ENCODE data around the gene ARID3A. TPM values are rescaled to one million over a fixed set of nuclear protein-coding genes. Genes with fewer than 3 reads are reported as not detected.

Gene ARID3A
- total and polyA plus RNA-seq, 2 of the 4 experiments (the other 2 are of a cell fraction), result 16.0 to 23.1 TPM

DNA sequence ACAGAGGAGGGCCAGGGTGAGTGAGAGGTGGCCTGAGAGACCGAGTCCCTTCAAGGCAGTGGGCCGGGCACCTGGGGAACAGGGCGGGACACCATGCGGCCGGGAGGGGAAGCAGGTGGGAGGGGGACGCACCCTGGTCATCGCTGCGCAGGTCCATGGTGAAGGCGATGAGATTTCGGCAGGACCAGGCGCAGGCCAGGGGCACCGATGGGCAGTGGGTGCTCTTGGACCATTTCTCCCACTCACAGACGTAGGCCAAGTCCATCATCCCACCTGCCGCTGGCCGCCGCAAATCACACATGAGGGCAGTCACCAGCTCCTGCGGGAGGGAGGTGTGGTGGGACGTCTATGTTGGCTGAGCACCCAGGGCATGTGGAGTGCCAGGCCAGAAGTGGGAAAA lies 35.0 kb upstream of the ARID3A start:
- Histone ChIP-seq H3K9ac (ENCODE audit: low read depth, low read length) (no peak overlapping the region), H3K23ac (ENCODE audit: low read depth, low read length) (no peak overlapping the region), H3K9me1 (ENCODE audit: insufficient read depth, low read length) (peaks cover 6% of the 10 kb centered on the region; the same call in 1 of the 2 replicates), H3K36me3 (ENCODE audit: control insufficient read depth, insufficient read depth, low read length) (peaks cover 35% of the 10 kb centered on the region), H2BK120ac (ENCODE audit: low read depth, low read length) (no peak overlapping the region), H2BK5ac (ENCODE audit: low read depth, low read length, poor library complexity, severe bottlenecking) (no peak overlapping the region), H2BK15ac (ENCODE audit: low read depth, low read length) (no peak overlapping the region), H3K9me3 (ENCODE audit: control insufficient read depth, insufficient read depth, low read length) (no peaks in the 10 kb centered on the region), H3K18ac (ENCODE audit: low read depth, low read length) (no peak overlapping the region), H3K4me2 (ENCODE audit: low read depth, low read length) (no peak overlapping the region), H3K56ac (ENCODE audit: extremely low read depth, insufficient read depth, low read length) (no peak overlapping the region), H2BK20ac (ENCODE audit: low read depth, low read length) (no peak overlapping the region), H3K27ac (ENCODE audit: insufficient read depth, low read length) (no peak overlapping the region), H3K4ac (ENCODE audit: low read depth, low read length) (no peak overlapping the region), H4K91ac (ENCODE audit: insufficient read depth, low read depth, low read length) (no peak overlapping the region), H2AFZ (replicated peaks; ENCODE audit: low read length, poor library complexity) (no peak overlapping the region), H4K8ac (ENCODE audit: low read depth in 2 of 2, low read length in 2 of 2) (no peak overlapping the region), H2AK5ac (ENCODE audit: low read depth, low read length) (no peak overlapping the region), H3K4me3 (ENCODE audit: insufficient read depth, low read depth, low read length) (no peak overlapping the region), H4K20me1 (ENCODE audit: insufficient read depth, low read length) (peaks cover 6% of the 10 kb centered on the region; the same call in 1 of the 2 replicates), H3K4me1 (ENCODE audit: control insufficient read depth, insufficient read depth, low read length) (no peaks in the 10 kb centered on the region), H3K79me1 (ENCODE audit: low read depth in 1 of 2, low read length in 2 of 2) (peaks cover 13 to 39% of the 10 kb centered on the region in 2 experiments), H4K5ac (ENCODE audit: low read depth, low read length) (no peak overlapping the region), H2AK9ac (replicated peaks; ENCODE audit: low read depth, low read length, poor library complexity) (no peak overlapping the region), H3K27me3 (ENCODE audit: control insufficient read depth, insufficient read depth, low read length) (no peaks in the 10 kb centered on the region), H3K14ac (replicated peaks; ENCODE audit: low read depth, low read length) (no peak overlapping the region)
- intact Hi-C loops (cut with micrococcal nuclease), result no loop called here
- DNase-seq, result no peak
- BruUV-seq (replicated peaks), result no TSS peak
- ATAC-seq (ENCODE audit: low read depth), result no peak
- TF ChIP-seq, protein P1, sequence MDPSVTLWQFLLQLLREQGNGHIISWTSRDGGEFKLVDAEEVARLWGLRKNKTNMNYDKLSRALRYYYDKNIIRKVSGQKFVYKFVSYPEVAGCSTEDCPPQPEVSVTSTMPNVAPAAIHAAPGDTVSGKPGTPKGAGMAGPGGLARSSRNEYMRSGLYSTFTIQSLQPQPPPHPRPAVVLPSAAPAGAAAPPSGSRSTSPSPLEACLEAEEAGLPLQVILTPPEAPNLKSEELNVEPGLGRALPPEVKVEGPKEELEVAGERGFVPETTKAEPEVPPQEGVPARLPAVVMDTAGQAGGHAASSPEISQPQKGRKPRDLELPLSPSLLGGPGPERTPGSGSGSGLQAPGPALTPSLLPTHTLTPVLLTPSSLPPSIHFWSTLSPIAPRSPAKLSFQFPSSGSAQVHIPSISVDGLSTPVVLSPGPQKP (IDR thresholded peaks at IDR 0.05; ENCODE audit: borderline replicate concordance, low read depth, low read length), result no peak
- TF ChIP-seq RCOR1 (IDR thresholded peaks at IDR 0.05; ENCODE audit: insufficient replicate concordance, low read length), result no peak
- TF ChIP-seq BHLHE40 (IDR thresholded peaks at IDR 0.05; ENCODE audit: low read depth, low read length), result no peak
- no peak for TF ChIP-seq MAZ (IDR thresholded peaks at IDR 0.05; ENCODE audit: borderline replicate concordance, low read depth, low read length)
- TF ChIP-seq, protein P2, sequence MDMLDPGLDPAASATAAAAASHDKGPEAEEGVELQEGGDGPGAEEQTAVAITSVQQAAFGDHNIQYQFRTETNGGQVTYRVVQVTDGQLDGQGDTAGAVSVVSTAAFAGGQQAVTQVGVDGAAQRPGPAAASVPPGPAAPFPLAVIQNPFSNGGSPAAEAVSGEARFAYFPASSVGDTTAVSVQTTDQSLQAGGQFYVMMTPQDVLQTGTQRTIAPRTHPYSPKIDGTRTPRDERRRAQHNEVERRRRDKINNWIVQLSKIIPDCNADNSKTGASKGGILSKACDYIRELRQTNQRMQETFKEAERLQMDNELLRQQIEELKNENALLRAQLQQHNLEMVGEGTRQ (IDR thresholded peaks at IDR 0.05; ENCODE audit: low read depth, low read length), result no peak
- no peak for TF ChIP-seq RAD21 (IDR thresholded peaks at IDR 0.05; ENCODE audit: low read length)
- TF ChIP-seq MXI1 (IDR thresholded peaks at IDR 0.05; ENCODE audit: borderline replicate concordance, low read depth, low read length), result no peak
- no peak for TF ChIP-seq RFX5 (IDR thresholded peaks at IDR 0.05; ENCODE audit: low read depth, low read length)
- TF ChIP-seq, protein P3, sequence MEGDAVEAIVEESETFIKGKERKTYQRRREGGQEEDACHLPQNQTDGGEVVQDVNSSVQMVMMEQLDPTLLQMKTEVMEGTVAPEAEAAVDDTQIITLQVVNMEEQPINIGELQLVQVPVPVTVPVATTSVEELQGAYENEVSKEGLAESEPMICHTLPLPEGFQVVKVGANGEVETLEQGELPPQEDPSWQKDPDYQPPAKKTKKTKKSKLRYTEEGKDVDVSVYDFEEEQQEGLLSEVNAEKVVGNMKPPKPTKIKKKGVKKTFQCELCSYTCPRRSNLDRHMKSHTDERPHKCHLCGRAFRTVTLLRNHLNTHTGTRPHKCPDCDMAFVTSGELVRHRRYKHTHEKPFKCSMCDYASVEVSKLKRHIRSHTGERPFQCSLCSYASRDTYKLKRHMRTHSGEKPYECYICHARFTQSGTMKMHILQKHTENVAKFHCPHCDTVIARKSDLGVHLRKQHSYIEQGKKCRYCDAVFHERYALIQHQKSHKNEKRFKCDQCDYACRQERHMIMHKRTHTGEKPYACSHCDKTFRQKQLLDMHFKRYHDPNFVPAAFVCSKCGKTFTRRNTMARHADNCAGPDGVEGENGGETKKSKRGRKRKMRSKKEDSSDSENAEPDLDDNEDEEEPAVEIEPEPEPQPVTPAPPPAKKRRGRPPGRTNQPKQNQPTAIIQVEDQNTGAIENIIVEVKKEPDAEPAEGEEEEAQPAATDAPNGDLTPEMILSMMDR (conservative IDR thresholded peaks at IDR 0.05; ENCODE audit: low read depth, low read length), result no peak
- no peak for TF ChIP-seq FOS (IDR thresholded peaks at IDR 0.05; ENCODE audit: low read depth, low read length)
- TF ChIP-seq POLR2A (IDR thresholded peaks at IDR 0.05; ENCODE audit: low read depth, low read length), result no peak
- no peak for TF ChIP-seq CEBPB (IDR thresholded peaks at IDR 0.05; ENCODE audit: low read depth, low read length)
- no peak for TF ChIP-seq CHD1 (IDR thresholded peaks at IDR 0.05; ENCODE audit: low read depth, low read length)
- no peak for TF ChIP-seq MAFK (IDR thresholded peaks at IDR 0.05; ENCODE audit: low read depth, low read length)
- TF ChIP-seq SMC3 (IDR thresholded peaks at IDR 0.05; ENCODE audit: low read depth, low read length), result no peak
- no peak for TF ChIP-seq NFE2L2 (IDR thresholded peaks at IDR 0.05; ENCODE audit: low read depth, low read length)
- ChIA-PET POLR2A (ENCODE audit: unreplicated experiment) (no interaction called here), CTCF (no interaction called here)
- 60% methylated on average over 1 of the region's 18 CpGs; no CpG with 5 or more reads in 1 of the 2 experiments for WGBS, 2 experiments (ENCODE audit: extremely low coverage in 2 of 2, insufficient read length in 1 of 2)
- in situ Hi-C loops (cut with MboI; ENCODE audit: low sequenced_read_pairs), result no loop called here
- dilution Hi-C loops (cut with HindIII; ENCODE audit: low sequenced_read_pairs, unreplicated experiment), result no loop called here

Data from IMR-90 (cell line).